A673 (cell line): Measurements from ENCODE around the gene PTPN20. TPM values are rescaled to one million over a fixed set of nuclear protein-coding genes. Genes with fewer than 3 reads are reported as not detected.

Experiments used
- BruUV-seq: library from RNA; stranded (reverse); fragments of 400-500 nt; replicated peaks from 2 replicates; lab custom pipeline; 2021; lab: Mats Ljungman, UMichigan
- CTCF ChIA-PET: fragments of 300-600 bp; sonication (Branson Sonifier 250); formaldehyde crosslinking; loops from one replicate; lab custom pipeline; 2022; ENCODE audit warnings: antibody characterized with exemption; lab: Charles Lee
- POLR2A ChIA-PET: fragments of 300-600 bp; sonication (Branson Sonifier 250); formaldehyde crosslinking; loops from one replicate; lab custom pipeline; 2022; ENCODE audit warnings: antibody characterized with exemption; ENCODE audit not compliant: low non-redundant PET; lab: Charles Lee
- DNase-seq: peaks from one replicate; pipeline ENCODE4 v3.0.0-alpha.2; 2015; ENCODE audit warnings: low spot score
- H3K27ac ChIP-seq: fragments of 200-600 bp; sonication (generic); 2 replicates; pipeline ENCODE4 v1.5.1; 2016; ENCODE audit warnings: mixed run types, low read depth, mild to moderate bottlenecking, mixed read lengths, antibody characterized with exemption, low read length; ENCODE audit not compliant: poor library complexity, severe bottlenecking
- H3K27me3 ChIP-seq: fragments of 200-600 bp; sonication (generic); replicated peaks from 2 replicates; pipeline ENCODE4 v1.6.1; 2017; ENCODE audit warnings: mixed run types, low read depth, mild to moderate bottlenecking, mixed read lengths, antibody characterized with exemption, low read length; ENCODE audit not compliant: insufficient read depth, poor library complexity
- H3K36me3 ChIP-seq: fragments of 200-600 bp; sonication (generic); 2 replicates; pipeline ENCODE4 v1.6.1; 2016; ENCODE audit warnings: mixed run types, mild to moderate bottlenecking, mixed read lengths, antibody characterized with exemption, low read length; ENCODE audit not compliant: insufficient read depth, poor library complexity, severe bottlenecking
- H3K4me1 ChIP-seq: fragments of 200-600 bp; sonication (generic); 2 replicates; pipeline ENCODE4 v1.6.1; 2017; ENCODE audit warnings: mixed run types, mild to moderate bottlenecking, mixed read lengths, antibody characterized with exemption, low read length; ENCODE audit not compliant: insufficient read depth, poor library complexity, severe bottlenecking
- H3K4me3 ChIP-seq: fragments of 200-600 bp; sonication (generic); 2 replicates; pipeline ENCODE4 v1.5.1; 2016; ENCODE audit warnings: low read depth, mixed run types, mild to moderate bottlenecking, mixed read lengths, low read length; ENCODE audit not compliant: poor library complexity, severe bottlenecking
- H3K9me3 ChIP-seq: fragments of 200-600 bp; sonication (generic); 2 replicates; pipeline ENCODE4 v1.6.1; 2016; ENCODE audit warnings: mixed run types, low read depth, mild to moderate bottlenecking, mixed read lengths, antibody characterized with exemption, low read length; ENCODE audit not compliant: poor library complexity, severe bottlenecking
- EZH2 ChIP-seq: fragments of 200-600 bp; sonication (generic); IDR thresholded peaks from 2 replicates; pipeline ENCODE4 v1.6.1; 2017; ENCODE audit warnings: borderline replicate concordance, low read depth, mild to moderate bottlenecking, mixed read lengths, antibody characterized with exemption, low read length; ENCODE audit not compliant: poor library complexity, severe bottlenecking
- intact Hi-C: fragments of 100-400 bp; cut with micrococcal nuclease; formaldehyde crosslinking; loops from one replicate; pipeline ENCODE4 v1.10.0; 2022; ENCODE audit not compliant: unreplicated experiment
- total RNA-seq: library from RNA; stranded (reverse); gene quantifications from 2 replicates; pipeline ENCODE4 v1.2.3, GENCODE V29; 2021
- TF ChIP-seq, protein P1 (sequence below): fragments of 300-800, 200-600 bp; sonication (generic); conservative IDR thresholded peaks from 2 replicates; pipeline ENCODE4 v1.5.1; 2017; ENCODE audit warnings: low read depth, mild to moderate bottlenecking, antibody characterized with exemption, low read length, moderate library complexity, mixed read lengths

Gene PTPN20
- total RNA-seq, 1 experiment from 2014 or later = not detected

DNA sequence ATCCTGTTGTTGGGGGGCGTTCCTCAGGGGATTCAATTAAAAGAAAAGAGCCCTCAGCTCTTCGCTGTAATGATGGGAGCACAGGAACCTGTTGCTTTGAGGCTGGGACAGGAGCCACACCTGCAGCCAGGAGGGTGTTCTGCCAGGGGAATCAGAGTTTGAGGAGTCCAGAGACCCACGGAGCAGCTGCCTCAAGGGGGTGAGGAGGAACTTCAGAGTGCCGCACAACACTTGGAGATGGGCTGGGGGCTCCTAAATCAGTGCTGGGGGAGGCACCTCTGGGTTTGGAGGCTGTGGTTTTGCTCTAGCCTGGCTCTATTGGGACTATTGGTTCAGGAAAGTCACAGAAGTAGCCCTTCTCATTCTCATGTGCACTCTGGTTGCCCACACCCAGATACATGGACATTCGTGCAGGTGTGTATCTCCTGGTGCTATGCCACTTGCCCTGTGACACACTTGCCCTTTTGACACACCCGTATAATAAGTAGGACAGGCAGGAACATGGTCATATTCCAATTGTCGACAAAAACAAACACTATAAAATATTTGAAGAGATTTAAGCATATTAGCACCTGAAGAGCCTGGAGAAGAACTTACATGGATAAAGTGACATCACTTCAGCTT is 98.1 kb downstream of the PTPN20 start:
- H3K36me3 ChIP-seq = no peaks in the 10 kb centered on the region
- CTCF ChIA-PET = no interaction called here
- no peak for DNase-seq
- H3K4me1 ChIP-seq = no peaks in the 10 kb centered on the region
- BruUV-seq = no TSS peak
- H3K27ac ChIP-seq = no peak overlapping the region
- TF ChIP-seq EZH2 = no peak
- TF ChIP-seq, protein P1, sequence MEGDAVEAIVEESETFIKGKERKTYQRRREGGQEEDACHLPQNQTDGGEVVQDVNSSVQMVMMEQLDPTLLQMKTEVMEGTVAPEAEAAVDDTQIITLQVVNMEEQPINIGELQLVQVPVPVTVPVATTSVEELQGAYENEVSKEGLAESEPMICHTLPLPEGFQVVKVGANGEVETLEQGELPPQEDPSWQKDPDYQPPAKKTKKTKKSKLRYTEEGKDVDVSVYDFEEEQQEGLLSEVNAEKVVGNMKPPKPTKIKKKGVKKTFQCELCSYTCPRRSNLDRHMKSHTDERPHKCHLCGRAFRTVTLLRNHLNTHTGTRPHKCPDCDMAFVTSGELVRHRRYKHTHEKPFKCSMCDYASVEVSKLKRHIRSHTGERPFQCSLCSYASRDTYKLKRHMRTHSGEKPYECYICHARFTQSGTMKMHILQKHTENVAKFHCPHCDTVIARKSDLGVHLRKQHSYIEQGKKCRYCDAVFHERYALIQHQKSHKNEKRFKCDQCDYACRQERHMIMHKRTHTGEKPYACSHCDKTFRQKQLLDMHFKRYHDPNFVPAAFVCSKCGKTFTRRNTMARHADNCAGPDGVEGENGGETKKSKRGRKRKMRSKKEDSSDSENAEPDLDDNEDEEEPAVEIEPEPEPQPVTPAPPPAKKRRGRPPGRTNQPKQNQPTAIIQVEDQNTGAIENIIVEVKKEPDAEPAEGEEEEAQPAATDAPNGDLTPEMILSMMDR = no peak
- H3K9me3 ChIP-seq = no peaks in the 10 kb centered on the region
- POLR2A ChIA-PET = no interaction called here
- intact Hi-C loops = no loop called here
- peaks cover 17% of the 10 kb centered on the region for H3K27me3 ChIP-seq
- H3K4me3 ChIP-seq = no peak overlapping the region

DNA sequence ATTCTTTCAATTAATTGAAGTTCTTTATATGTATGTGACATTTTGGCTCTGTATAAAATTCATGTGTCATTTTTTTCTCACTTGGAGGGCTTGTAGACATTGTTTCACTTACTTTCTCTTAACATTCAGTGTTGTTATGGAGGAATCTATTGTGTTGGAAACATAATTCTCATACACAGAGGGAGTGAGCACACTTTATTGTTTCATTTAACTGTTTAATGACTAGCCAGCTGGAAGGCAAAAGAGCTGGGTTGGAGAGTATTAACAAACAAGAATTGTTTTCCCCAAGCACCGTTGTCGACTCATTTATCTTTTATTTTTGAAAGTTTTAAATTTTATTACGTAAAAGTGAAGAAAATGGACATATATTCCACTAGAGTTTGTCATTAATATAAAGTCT is 98.8 kb downstream of the PTPN20 start:
- intact Hi-C loops = no loop called here
- Histone ChIP-seq H3K27ac (no peak overlapping the region), H3K4me1 (no peaks in the 10 kb centered on the region), H3K36me3 (no peaks in the 10 kb centered on the region), H3K4me3 (no peak overlapping the region), H3K9me3 (no peaks in the 10 kb centered on the region), H3K27me3 (peaks cover 17% of the 10 kb centered on the region)
- no peak for DNase-seq
- no TSS peak for BruUV-seq
- ChIA-PET POLR2A (no interaction called here), CTCF (no interaction called here)
- TF ChIP-seq EZH2 = no peak
- TF ChIP-seq, protein P1 = no peak

DNA sequence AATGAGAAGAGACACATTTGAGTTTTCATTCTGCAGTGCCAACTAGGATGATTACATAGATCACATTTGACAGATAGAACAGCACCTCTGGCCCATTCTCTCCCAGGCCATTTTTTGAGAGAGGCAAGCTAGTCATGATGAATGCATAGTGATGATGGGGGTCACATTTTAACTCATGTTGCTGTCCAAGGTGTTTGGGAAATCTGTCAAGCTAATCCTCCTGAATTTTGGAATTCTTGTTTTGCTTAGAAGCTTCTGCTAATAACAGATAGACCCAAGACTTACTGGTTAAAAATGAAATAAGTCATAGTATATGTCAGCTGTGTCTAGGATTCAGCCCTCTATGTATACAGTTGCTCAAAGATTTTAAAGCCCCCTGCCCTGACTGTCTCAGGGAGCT is 101.0 kb downstream of the PTPN20 start:
- Histone ChIP-seq H3K4me3 (no peak overlapping the region), H3K27me3 (peaks cover 12% of the 10 kb centered on the region), H3K36me3 (no peaks in the 10 kb centered on the region), H3K9me3 (no peaks in the 10 kb centered on the region), H3K27ac (no peak overlapping the region), H3K4me1 (no peaks in the 10 kb centered on the region)
- ChIA-PET POLR2A (no interaction called here), CTCF (no interaction called here)
- TF ChIP-seq EZH2 = no peak
- TF ChIP-seq, protein P1 = no peak
- no peak for DNase-seq
- intact Hi-C loops = no loop called here
- no TSS peak for BruUV-seq
